ENCODE data around the gene CLK2.
"Not testable (repeated sequence)": the region's sequence is repeated elsewhere in the genome, so short reads cannot be mapped to it uniquely, and the experiment has no call there.

The CLK2 gene

DNA sequence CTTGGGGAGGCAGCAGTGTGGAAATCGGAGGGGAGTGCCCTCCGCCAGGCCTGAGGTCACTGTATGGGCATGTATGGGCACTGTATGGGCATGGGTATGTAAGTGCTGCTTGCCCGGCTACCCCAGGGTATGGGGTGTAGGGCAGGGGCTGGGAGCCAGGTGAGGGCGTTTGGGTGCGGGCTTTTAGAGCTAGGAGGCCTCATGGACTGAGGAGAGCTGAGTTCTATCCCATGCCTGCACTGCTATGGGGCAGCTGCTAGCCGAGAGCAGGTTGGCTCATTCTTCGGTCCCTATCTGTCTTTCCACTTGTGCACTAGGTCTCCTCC is 22.6 kb upstream of the CLK2 start:
- no peak for DNase-seq

DNA sequence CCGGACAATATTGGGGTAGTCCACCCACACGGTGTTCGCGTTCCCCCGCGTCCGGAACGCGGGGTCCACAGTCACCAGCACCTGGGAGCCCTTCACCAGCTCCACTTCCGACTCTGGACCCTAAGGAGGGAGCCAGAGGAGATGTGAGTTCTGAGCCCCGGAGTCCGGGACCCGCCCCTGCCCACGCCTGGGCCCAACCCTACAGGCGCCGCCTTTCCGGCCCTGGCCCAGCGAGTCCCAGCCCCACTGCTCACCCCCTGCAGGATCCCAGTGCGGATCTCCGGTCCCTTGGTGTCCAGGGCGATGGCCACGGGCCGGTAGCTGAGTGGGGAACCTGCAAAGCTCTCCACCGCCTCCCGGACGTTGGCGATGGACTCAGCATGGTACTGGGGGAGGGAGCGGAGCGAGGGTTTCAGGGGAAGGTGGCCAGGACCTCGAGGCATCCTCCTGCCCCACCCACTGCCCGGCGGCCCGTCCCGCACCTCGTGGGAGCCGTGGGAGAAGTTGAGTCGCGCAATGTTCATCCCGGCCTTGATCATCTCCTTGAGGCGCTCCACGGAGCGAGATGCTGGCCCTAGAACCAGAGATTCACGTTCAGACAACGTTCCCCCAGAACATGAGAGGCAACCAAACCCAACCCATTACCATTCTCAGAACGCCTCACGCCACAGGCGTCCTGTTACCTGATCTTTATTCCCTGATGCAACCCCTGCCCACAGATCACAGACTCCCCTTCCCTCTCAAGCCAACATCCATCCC is 22.1 kb upstream of the CLK2 start:
- DNase-seq = no peak

DNA sequence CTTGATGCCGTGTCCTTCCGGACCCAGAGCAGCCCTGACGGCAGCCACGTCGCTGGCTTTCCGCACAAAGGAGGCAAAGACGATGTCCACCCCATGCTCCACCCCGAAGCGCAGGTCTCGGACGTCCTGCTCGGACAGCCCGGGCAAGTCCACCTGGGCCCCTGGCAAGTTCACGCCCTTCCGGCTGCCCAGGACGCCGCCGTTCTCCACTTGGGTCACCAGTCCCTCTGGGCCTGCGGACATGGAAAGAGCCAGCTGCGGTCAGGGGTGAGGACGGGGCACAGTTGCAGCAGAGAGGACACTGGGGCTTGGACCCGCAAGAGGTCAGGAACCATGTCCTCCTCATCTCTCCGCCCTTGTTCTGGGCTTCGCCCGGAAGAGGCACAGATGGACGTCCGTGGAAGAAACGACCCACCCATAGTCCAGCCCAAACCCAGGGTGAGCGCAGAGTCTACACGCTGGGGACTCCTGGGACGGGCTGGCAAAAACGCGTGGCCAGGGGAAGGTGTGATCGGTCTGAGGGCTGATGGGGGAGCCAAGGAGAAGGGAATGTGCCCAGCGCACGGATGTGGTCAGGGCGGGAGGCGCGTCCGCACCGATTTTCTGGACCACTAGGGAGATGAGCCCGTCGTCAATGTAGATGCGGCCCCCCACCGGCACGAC is 21.3 kb upstream of the CLK2 start:
- DNase-seq = no peak

DNA sequence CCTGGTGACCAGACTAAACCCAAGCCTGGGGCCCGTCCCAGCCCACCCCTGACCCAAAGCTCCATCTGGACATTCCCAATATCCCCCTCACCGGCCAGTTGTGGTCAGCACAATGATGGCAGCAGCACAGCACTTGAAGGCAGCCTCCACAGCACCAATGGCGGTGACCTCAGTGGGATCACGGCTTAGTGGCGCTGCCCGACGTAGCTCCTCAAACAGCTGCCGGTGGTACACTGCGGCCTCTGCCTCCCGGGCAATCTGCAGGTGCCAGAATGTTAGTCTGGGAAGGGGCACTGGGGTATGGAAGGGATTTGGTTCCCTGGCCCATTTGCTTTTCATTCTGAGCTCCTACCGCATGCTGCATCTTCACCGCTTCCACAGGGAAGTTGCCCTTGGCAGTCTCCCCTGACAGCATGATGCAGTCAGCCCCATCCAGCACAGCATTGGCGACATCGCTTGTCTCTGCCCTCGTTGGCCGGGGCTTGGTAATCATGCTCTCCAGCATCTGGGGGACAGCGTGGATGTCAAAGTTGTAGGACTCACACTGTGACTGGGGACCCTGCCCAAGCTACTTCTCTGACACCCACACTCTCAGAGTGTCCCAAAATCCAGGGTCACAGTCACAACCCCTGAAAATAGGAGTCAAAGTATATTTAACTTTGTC is 19.9 kb upstream of the CLK2 start:
- no peak for DNase-seq

DNA sequence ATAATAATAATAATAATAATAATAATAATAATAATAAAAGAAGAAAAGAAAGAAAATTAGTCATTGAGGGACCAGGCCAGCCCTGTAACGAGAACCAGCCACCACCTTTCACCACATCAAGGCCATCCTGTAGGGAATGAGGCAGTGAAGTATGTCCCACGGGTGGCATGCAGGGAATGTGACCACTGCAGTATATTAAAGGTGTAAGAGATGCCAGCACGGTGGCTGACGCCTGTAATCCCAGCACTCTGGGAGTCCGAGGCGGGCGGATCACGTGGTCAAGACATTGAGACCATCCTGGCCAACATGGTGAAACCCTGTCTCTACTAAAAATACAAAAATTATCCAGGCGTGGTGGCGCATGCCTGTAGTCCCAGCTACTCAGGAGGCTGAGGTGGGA is 17.7 kb upstream of the CLK2 start:
- DNase-seq = not testable (repeated sequence)

DNA sequence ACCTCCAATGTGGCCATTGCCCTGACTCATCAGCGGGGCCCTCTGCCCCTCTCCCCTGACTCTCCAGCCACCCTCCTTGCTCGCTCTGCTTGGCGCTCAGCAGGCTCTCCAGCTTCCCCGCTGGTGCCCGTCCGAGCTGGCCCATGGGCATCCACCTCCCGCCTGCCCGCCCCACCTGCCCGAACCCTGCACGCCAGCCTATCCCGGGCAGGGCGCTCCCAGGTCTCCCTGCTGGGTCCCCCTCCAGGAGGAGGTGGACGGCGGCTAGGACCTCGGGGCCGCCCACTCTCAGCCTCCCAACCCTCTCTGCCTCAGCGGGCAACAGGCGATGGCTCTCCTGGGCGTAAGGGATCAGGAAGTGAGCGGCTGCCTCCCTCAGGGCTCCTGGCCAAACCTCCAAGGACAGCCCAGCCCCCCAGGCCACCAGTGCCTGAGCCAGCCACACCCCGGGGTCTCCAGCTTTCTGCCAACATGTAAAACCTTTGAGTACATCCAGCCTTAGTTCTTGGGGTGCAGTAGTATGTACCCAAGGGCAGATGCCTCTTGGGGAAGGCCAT is 14.8 kb upstream of the CLK2 start:
- DNase-seq = no peak

DNA sequence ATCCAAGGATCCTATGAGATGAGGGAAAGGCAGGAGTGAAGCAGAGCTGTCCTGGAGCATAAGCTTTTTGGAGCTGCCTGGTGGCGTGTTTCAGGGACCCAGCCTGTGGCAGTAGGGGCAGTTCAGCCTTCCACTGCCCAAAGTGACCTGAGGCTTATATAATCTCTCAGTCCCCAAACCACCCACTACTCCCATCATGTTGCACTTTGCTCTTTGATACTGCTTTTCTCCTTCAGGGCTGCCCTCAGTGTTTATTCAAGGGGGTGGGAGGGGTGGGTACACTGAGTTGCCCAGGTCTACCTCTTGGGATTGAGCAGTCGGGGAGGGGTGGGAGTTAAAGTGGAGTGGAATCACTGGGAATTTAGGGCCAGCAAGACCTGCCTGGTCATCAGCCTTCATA is 13.2 kb upstream of the CLK2 start:
- DNase-seq = no peak

DNA sequence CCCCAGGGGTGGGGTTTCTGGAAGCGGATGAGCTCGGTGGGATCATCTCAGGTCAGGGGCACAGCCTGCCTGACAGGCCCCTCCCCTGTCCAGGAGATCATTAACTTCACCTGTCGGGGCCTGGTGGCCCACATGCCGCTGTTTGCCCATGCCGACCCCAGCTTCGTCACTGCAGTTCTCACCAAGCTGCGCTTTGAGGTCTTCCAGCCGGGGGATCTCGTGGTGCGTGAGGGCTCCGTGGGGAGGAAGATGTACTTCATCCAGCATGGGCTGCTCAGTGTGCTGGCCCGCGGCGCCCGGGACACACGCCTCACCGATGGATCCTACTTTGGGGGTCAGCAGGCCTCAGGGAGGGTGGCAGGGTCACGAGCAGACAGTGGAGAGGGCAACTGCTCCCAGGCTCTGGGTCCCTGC is 12.3 kb upstream of the CLK2 start:
- DNase-seq = no peak

DNA sequence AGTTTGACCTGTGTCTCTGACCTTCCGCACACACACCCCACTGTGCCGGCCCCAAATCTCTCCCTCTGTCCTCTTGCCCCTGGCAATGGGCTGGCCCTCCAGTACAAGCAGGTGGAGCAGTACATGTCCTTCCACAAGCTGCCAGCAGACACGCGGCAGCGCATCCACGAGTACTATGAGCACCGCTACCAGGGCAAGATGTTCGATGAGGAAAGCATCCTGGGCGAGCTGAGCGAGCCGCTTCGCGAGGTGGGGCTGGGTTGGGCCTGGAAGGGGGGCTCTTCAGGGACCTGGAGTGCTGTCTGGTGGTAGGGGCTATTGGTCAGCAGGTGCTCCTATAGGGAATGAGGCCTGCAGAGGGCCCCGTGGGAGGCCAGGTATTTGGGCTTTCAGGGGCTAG is 11.8 kb upstream of the CLK2 start:
- no peak for DNase-seq

DNA sequence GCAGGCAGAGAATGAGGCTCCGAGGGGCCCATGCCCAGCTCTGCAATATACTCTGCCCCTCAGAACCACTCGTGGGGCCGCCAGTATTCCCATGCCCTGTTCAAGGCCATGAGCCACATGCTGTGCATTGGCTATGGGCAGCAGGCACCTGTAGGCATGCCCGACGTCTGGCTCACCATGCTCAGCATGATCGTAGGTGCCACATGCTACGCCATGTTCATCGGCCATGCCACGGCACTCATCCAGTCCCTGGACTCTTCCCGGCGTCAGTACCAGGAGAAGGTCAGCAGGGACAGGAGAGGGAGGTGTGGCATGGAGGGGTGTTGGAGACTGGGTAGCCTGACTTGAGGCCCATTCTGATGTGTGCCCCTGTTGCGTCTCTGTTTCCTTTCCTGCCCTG is 11.2 kb upstream of the CLK2 start:
- no peak for DNase-seq

DNA sequence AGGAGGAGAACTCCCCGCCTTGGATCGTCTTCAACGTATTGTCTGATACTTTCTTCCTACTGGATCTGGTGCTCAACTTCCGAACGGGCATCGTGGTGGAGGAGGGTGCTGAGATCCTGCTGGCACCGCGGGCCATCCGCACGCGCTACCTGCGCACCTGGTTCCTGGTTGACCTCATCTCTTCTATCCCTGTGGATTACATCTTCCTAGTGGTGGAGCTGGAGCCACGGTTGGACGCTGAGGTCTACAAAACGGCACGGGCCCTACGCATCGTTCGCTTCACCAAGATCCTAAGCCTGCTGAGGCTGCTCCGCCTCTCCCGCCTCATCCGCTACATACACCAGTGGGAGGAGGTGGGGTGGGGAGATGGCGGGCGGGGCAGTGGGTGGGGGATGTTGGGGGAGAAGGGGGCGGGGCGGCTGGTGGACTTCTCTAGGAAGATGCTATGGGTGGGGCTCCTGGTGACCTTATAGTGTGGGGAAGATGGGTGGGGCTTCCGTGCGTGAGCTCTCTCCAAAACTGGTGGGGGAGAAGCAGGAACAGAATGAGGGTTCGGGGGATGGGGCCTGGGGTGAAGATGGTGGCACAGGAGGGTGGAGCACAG is 9.3 kb upstream of the CLK2 start:
- DNase-seq = no peak

DNA sequence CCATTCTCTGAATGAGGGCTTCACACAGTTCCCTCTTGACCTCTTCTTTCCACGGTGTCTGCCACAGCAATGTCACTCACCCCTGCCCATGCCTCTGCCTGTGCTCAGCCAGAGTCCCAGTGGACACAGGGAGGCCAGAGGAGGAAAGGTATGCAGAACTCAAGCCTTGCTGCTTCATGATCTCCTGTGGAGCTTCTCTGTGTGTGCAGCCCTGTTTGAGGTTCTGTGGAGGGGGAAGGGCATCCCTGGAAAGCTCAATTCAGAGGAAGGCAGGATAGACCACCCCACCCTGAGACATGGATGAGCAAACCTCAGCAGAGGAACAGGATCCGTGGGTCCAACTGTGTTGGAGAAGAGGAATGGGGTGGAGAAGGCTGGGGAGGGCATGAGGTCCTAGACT is 6.0 kb upstream of the CLK2 start:
- no peak for DNase-seq

DNA sequence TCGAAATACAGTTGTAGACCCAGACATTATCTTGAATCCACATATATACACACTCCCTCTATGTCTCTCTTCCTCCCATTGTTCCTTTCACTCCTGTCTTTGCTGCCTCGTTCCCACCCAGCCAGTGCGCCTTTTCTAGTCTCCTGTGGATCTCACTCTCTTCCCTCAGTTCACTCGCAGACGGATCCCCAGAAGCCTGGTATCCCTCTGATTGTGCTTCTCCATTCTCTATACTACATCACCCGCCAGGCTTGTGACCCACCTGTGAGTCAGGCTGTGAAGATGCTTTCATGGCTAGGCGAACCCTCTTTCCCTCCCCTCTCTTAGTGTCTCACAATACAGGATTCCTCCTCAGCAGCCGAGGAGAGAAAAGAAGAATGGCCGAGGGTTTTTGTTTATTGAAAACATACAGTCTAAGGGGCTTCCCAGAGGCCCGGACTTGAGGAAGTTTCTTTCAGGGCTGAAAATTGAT is 5.4 kb upstream of the CLK2 start:
- DNase-seq = no peak

DNA sequence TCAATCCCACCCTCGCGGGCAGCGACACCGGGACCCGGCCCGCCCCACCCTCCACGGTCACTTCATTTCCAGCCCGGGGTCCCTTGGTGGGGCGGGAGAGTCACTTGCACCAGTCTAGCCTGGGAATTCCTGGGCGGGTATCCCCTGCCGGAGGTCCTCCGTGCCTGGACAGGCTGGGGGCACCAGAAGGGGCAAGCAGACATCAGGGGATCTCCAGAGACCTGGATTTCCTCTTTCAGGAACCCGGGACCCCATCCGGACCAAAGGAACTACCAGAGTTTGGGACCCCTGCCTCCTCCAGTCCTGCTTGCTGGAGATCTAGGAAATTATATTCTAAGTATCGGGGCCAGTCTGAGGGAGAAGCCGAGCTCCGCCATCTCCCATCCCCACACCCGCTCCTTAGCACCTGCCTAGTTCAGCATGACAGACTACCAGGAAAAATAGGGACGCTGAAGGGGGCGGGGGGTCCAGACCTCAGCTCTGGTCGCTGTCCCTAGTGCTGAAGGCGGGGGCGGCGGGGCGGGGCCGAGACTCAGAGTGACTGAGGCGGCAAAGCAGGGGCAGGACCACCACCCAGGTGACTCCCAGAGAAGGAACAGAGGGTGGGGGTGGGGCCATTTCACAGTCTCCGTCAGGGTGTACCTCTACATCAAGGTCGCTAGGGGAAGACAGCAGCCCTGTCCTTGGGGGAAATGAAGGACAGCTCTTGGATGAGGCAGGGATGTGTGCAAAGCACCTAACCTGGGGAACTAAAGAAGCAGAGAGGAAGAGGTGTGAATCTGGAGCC is 4.8 kb upstream of the CLK2 start:
- peak; percentile 50 to 78 (median 70) for DNase-seq

DNA sequence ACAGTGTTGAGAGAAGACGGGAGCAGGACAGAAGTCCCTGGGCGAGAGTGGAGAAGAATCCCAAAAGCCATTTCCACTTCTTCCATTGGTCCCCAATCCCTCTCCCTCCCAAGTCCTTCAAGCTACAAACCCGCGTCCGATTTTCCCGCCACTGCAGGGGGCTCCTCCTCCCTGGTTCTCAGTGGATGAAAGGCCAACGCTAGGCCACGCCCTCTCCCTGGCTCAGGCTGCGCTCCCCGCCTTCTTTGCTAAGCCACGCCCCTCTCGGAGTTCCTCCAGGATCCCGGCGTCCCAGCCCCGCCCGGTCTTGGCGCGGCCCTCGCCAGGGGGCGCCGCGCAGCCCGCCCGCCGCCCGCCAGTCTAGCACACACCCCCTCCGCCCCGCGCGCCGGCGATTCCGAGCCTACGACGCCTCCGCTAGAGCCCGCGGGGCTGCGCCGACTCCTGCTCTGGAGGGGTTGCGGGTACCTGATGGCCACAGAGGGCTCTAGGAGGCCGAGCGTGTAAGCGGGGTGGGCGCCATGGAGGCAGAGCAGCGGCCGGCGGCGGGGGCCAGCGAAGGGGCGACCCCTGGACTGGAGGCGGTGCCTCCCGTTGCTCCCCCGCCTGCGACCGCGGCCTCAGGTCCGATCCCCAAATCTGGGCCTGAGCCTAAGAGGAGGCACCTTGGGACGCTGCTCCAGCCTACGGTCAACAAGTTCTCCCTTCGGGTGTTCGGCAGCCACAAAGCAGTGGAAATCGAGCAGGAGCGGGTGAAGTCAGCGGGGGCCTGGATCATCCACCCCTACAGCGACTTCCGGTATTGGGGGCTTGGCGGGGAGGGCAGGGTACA is 4.0 kb upstream of the CLK2 start, which contains the start of gene HCN3:
TSS of gene HCN3 (plus strand) at position 394 of the 832 bp plus-strand sequence. CDS start at position 522, 128 bp downstream.
- DNase-seq = peak; percentile 86 to 89 (median 88)

DNA sequence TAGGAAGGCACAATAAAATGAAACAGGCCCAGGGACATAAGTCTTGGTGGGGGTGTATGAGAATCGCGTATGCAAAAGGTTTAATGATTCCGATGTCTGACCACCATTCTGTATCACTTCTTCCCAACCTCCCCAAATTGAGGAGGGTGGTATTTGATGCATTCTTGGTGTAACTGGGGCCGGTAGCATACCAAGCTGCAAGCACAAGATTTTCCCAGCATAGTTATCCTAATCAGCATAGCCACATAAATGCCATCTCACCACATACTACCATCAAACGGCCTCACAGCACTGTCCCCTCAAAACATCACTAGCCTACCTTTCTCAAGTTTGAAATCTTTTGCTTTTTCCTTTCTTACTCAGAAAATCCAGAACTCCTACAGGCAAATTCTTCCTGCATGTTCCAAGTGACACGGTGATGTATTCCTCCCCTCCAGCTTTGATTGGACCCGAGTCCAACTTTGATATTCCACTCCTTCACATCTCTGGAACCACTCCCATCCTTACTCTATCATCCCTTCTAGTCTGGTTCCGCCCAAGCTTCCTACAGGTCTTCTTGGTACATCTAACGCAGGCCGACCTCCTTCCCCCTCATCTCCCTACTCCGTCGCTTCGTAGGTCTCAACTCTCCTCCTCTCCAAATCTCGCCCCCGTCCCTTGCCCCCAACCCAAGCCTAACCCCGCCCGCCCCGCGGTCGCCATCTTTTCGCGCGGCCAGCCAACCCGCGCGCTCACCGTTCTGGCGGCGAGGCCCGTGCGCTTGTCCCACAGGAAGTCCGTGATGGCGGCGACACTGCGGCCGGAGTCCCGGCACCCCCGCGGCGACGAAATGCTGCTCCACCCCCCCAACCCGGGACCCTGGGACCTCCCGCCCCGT is 600 bp downstream of the CLK2 start:
- no peak for DNase-seq

DNA sequence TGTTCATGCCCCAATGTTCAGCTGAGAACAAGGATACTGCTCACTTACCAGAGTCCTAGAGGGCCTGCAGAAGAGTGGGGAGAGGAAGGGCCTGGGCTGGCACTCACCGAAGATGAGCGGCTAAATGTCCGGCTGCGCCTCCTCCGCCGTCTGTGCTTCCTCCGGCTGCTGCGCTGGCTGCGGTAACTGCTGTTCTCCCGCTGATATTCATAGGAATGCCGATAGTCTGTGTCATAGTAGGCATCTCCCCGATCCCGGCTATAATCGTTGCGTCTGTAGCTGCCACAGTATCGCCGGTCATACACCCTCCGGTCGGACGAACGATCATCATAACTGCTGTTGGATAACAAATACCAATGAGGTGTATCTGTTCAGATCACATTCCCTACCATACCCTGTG is 3.9 kb downstream of the CLK2 start:
- DNase-seq = no peak

DNA sequence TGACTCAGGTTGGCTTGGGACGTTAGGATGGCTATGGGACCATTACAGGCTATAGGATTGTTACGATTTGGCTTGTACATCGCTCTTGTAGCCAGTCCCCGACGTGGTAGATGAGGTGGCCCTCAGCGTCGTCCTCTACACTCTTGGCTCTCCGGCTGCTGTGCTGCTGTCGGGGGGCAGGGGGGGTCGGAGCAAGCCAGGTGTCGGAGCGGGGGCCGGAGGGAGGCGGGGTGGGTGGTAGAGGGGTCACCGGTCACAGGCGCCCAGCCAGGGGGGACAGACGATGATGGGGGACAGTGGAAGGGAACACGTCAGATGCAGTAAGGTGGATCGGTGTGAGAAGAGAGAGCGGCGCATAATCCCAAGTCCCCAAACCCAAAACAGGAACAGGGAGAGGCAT is 4.7 kb downstream of the CLK2 start:
- DNase-seq = no peak

DNA sequence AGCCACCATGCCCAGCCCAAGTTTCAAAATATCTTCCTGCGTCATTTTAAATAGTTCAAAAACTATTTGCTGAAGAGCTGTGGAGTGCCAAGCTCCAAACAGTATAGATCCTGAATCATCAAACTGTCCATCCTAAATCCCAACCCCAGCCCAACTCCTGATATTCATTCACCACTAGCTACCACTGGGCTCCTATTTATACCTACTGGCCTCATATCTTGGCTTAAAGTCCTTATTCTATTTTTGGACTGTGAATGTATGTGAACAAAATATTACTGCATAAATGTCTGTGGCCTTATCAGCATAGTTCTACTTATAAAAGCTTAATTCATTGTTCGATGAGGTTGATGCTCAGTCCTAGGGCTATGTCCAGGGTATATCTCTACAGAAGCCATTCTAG is 5.9 kb downstream of the CLK2 start:
- DNase-seq = no peak

DNA sequence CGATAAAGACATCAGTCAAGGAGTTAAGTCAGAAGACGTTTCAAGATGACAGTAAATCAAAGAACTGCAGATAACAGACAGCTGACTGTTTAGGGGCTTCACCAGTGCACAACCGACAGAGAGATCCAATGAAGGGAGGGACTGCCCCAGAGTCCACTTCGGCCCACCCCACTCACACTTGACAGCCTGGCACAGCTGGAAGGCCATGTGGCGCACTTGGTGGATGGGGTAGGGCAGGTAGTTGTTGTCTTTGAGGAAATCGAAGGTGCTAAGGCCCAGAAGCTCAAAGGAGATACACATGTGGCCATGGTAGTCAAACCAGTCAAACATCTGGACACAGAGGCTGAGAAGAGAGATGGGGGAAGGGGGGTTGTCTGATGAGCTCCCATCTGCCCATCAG is 6.8 kb downstream of the CLK2 start:
- DNase-seq = no peak

Data from T-helper 1 cell (primary cell).